Stimulated activated naive CD8-positive, alpha-beta T cell treated with anti-CD3 and anti-CD28 coated beads, Interleukin-15, amount 100 ng/mL, for 72 hours (primary cell): ENCODE data around the gene THSD7A.
A peak's percentile ranks its signal among the peaks of the same experiment; 100 is the strongest.

ENCODE experiments used
- ATAC-seq: fragments of 150-1000 bp; cut with Tn5 transposase; 2 replicates; pipeline ENCODE4 v1.10.0; 2021; ENCODE audit warnings: mild to moderate bottlenecking, moderate library complexity
- DNase-seq, 2 donors: peaks; one replicate each; pipeline ENCODE4 v3.0.0; 2021 to 2022
- H3K27ac Mint-ChIP-seq, 2 donors: one replicate each; pipeline ENCODE4 v1.8.0; 2022; ENCODE audit warnings: mild to moderate bottlenecking in 2 of 2, mixed read lengths in 2 of 2, moderate library complexity in 2 of 2
- H3K27me3 Mint-ChIP-seq: one replicate; pipeline ENCODE4 v1.8.0; 2022; ENCODE audit warnings: mixed read lengths
- H3K4me1 Mint-ChIP-seq: one replicate; pipeline ENCODE4 v1.8.0; 2022; ENCODE audit warnings: mild to moderate bottlenecking, mixed read lengths
- H3K4me3 Mint-ChIP-seq, 2 donors: one replicate each; pipeline ENCODE4 v1.8.0; 2022; ENCODE audit warnings: mild to moderate bottlenecking in 2 of 2, mixed read lengths in 2 of 2, moderate library complexity in 1 of 2
- H3K9me3 Mint-ChIP-seq, 2 donors: one replicate each; pipeline ENCODE4 v1.8.0; 2022; ENCODE audit warnings: mixed read lengths in 2 of 2

THSD7A gene

GRCh38 chr7:11584406-11585031 is 247.5 kb downstream of the THSD7A start:
- H3K4me3 Mint-ChIP-seq = no peak overlapping the region
- H3K27me3 Mint-ChIP-seq = no peaks in the 10 kb centered on the region
- H3K4me1 Mint-ChIP-seq = no peaks in the 10 kb centered on the region
- ATAC-seq = no peak
- no peaks in the 10 kb centered on the region for H3K9me3 Mint-ChIP-seq
- H3K27ac Mint-ChIP-seq = no peak overlapping the region
- DNase-seq = no peak

DNA sequence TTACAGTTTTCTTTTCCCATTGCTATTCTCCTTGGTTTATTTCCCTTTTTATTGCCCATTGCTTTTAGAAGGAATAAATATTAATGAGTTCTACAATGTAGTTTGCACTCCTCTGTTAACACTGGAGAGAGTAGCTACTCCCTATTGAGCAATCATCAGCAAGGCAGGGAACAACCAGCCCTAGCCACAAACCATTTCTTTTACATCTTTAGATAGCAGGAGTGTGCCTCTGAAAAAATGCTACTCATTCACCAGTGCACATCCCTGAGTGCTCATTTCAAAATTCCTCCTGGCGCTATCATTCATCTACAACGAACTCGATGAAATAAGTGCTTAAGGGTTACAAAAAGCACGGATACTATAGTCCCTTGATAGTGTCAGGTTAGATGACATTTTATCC is 252.9 kb downstream of the THSD7A start:
- ATAC-seq = no peak
- no peaks in the 10 kb centered on the region for H3K27me3 Mint-ChIP-seq
- H3K4me3 Mint-ChIP-seq = no peak overlapping the region
- no peak for DNase-seq
- no peaks in the 10 kb centered on the region for H3K9me3 Mint-ChIP-seq
- H3K27ac Mint-ChIP-seq = no peak overlapping the region
- no peaks in the 10 kb centered on the region for H3K4me1 Mint-ChIP-seq

DNA sequence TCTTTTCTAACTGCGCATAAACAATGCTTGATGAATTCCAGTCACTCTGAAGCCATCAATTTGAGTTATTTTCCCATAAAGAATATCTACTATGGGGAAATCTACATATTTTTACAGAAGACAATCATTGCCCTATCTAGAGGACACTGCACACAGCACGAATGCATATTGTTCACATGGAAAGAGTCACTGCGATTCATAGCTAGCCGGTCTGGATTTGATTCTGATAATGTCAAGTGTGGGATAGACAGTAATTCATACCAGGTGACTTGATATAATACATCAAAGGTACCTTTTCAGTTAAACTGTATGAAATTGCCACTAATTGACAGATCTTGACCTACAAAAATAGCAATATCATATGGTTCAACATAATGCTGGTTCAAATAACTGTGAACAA is 255.7 kb downstream of the THSD7A start:
- ATAC-seq (no peak), DNase-seq (no peak)
- H3K27me3 Mint-ChIP-seq = no peaks in the 10 kb centered on the region
- no peaks in the 10 kb centered on the region for H3K4me1 Mint-ChIP-seq
- H3K4me3 Mint-ChIP-seq = no peak overlapping the region
- H3K27ac Mint-ChIP-seq = no peak overlapping the region
- no peaks in the 10 kb centered on the region for H3K9me3 Mint-ChIP-seq

GRCh38 chr7:11573128-11573750 is 258.8 kb downstream of the THSD7A start:
- Mint-ChIP-seq H3K4me1 (no peaks in the 10 kb centered on the region), H3K9me3 (no peaks in the 10 kb centered on the region), H3K4me3 (no peak overlapping the region), H3K27me3 (no peaks in the 10 kb centered on the region), H3K27ac (no peak overlapping the region)
- ATAC-seq (no peak), DNase-seq (no peak)

DNA sequence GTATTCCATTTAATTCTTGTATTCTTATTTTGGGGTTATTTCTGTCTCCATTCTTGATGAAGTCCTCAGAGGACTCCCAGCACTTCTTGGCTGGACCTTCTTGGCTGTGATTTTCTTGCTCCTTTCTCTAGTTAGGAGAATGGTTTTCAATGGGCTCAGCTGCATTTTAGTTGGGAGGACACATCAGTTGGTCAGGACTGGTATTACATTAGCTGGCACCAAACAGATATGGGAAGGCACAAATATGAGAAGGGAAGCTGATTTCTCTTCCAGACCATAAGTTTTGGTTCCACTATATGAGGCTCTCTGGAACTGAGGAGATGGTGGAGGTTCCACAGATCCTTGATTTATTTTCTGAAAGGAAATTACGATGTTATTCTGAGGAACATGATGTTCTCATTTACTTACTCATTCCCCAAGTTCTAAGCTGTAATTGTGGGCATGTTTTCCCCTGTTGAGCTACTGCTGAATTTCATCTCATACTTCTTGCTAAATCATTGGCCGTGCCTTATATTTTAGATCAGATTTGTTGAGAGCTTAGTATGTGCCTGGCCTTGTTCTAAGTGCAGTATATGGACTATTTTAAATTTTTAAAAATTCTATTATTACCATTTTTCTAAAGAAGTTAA is 261.0 kb downstream of the THSD7A start:
- Mint-ChIP-seq H3K27me3 (no peaks in the 10 kb centered on the region), H3K27ac (no peak overlapping the region), H3K9me3 (no peaks in the 10 kb centered on the region), H3K4me3 (no peak overlapping the region), H3K4me1 (no peaks in the 10 kb centered on the region)
- ATAC-seq (no peak), DNase-seq (no peak)

- Mint-ChIP-seq H3K27me3 (no peaks in the 10 kb centered on the region), H3K27ac (no peak overlapping the region), H3K4me1 (no peaks in the 10 kb centered on the region), H3K9me3 (no peaks in the 10 kb centered on the region), H3K4me3 (no peak overlapping the region)
- ATAC-seq (no peak), DNase-seq (no peak)
Measured at GRCh38 chr7:11570205-11570604, 261.8 kb downstream of the THSD7A start.

- no peak for ATAC-seq
- Mint-ChIP-seq H3K27ac (peak overlapping the region in 1 of 2 donors; percentile 62), H3K4me3 (no peak overlapping the region), H3K27me3 (no peaks in the 10 kb centered on the region), H3K9me3 (no peaks in the 10 kb centered on the region), H3K4me1 (no peaks in the 10 kb centered on the region)
- DNase-seq = no peak
Measured at GRCh38 chr7:11567571-11567970, 264.4 kb downstream of the THSD7A start.

DNA sequence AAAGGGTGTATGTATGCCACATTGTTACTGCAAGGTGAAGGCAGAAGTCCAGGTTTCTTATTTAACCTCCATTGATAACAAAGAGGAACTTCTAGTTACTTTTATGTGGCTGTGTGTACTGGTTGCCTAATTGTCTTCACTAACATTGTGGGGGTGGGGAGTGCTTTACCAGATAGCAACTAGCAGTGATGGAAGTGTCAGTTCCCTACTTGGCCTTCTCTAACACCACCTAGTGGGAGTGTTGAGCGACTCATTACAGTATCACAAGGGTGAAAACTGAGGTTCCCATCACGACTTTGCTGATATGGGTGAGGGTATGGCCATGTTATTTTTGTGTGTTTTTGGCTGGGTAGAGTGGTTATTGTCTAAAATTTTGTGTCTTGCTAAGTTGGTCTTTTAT is 274.4 kb downstream of the THSD7A start:
- Mint-ChIP-seq H3K4me1 (no peaks in the 10 kb centered on the region), H3K27ac (no peak overlapping the region), H3K9me3 (no peaks in the 10 kb centered on the region), H3K27me3 (no peaks in the 10 kb centered on the region), H3K4me3 (no peak overlapping the region)
- DNase-seq = no peak
- ATAC-seq = no peak

- no peak for ATAC-seq
- H3K9me3 Mint-ChIP-seq = peaks cover 0 to 10% of the 10 kb centered on the region in 2 donors
- no peak for DNase-seq
- no peaks in the 10 kb centered on the region for H3K27me3 Mint-ChIP-seq
- no peak overlapping the region for H3K27ac Mint-ChIP-seq
- H3K4me3 Mint-ChIP-seq = no peak overlapping the region
- H3K4me1 Mint-ChIP-seq = no peaks in the 10 kb centered on the region
Measured at GRCh38 chr7:11552676-11553296, 279.2 kb downstream of the THSD7A start.

DNA sequence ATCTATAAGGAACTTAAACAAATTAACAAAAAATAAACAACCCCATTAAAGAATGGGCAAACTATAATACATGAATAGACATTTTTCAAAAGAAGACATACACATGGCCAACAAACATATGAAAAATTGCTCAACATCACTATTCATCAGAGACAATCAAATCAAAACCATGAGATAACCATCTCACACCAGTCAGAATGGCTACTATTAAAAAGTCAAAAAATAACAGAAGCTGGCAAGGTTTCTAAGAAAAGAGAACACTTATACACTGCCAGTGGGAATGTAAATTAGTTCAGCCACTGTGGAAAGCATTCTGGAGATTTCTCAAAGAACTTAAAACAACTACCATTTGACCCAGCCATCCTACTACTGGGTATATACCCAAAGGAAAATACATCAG is 280.5 kb downstream of the THSD7A start:
- no peak for ATAC-seq
- no peak for DNase-seq
- no peaks in the 10 kb centered on the region for H3K27me3 Mint-ChIP-seq
- H3K9me3 Mint-ChIP-seq = peaks cover 0 to 10% of the 10 kb centered on the region in 2 donors
- no peak overlapping the region for H3K4me3 Mint-ChIP-seq
- no peaks in the 10 kb centered on the region for H3K4me1 Mint-ChIP-seq
- H3K27ac Mint-ChIP-seq = no peak overlapping the region

DNA sequence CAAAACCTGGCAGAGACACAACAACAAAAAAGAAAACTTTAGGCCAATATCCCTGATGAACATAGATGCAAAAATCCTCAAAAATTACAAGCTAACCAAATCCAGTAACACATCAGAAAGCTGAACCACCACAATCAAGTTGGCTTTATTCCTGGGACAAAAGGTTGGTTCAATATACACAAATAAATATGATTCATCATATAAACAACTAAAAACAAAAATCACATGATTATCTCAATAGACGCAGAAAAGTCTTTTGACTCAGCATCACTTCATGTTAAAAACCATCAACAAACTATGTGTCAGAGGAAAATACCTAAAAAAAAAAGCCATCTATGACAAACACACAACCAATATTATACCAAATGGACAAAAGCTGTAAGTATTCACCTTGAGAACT is 283.5 kb downstream of the THSD7A start:
- Mint-ChIP-seq H3K27me3 (no peaks in the 10 kb centered on the region), H3K9me3 (peaks cover 5 to 21% of the 10 kb centered on the region in 2 donors)

GRCh38 chr7:11541330-11541729 is 290.7 kb downstream of the THSD7A start:
- no peak for ATAC-seq
- Mint-ChIP-seq H3K27ac (no peak overlapping the region), H3K27me3 (no peaks in the 10 kb centered on the region), H3K4me3 (no peak overlapping the region), H3K4me1 (no peaks in the 10 kb centered on the region), H3K9me3 (peaks cover 4 to 9% of the 10 kb centered on the region in 2 donors)
- DNase-seq = no peak

More for the DNA sequence above, 283.5 kb downstream of the THSD7A start:
- no peaks in the 10 kb centered on the region for H3K4me1 Mint-ChIP-seq
- no peak overlapping the region for H3K27ac Mint-ChIP-seq
- no peak for ATAC-seq
- H3K4me3 Mint-ChIP-seq = no peak overlapping the region
- no peak for DNase-seq

GRCh38 chr7:11540271-11540761 is 291.7 kb downstream of the THSD7A start:
- Mint-ChIP-seq H3K27me3 (no peaks in the 10 kb centered on the region), H3K4me3 (no peak overlapping the region), H3K27ac (no peak overlapping the region), H3K9me3 (no peaks in the 10 kb centered on the region), H3K4me1 (no peaks in the 10 kb centered on the region)
- DNase-seq = no peak
- no peak for ATAC-seq

DNA sequence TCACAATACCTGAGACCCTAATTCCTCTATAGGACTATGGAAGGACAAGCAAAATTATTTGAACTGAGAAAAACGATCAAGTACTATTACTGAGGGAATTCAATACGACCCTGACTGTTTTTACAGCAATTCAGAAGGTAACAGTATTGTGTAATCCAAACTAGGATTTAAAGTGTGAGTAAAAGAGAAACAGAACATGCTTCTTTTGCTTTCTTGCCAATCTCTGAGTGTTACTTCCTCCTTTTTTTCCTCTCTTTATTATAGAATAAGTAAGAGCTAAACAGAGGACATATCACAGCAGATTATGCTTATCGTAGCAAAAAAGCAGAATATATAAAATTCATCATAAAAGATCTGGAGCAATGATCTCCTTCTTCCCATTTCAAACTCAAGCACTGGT is 292.1 kb downstream of the THSD7A start:
- DNase-seq = no peak

DNA sequence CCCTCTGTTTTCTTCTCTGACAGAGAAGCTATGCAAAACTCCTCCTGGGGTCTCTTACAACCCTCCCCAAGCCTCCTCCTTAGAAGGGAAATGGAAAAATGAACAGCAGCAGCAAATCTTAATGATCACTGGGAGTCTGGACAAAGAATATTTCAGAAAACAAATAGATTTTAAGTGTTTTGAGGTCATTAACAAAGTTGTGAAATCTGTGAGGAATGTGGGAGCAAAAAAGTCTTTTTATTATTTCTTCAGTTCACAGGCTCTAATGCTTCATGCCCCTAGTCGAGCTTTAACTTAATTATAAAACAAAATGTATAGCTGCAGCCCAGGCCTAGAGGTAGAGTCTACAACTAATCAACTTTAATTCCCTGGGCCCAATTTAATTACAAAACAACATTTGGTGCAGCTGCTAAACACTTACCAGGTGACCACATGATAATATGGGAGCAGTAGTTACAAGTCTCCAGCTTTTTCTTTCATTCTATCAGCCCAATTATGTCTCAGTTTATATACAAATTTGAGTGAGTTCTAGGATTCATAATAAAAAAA is 293.2 kb downstream of the THSD7A start:
- no peak overlapping the region for H3K27ac Mint-ChIP-seq
- H3K9me3 Mint-ChIP-seq = no peaks in the 10 kb centered on the region
- no peaks in the 10 kb centered on the region for H3K4me1 Mint-ChIP-seq
- DNase-seq (no peak), ATAC-seq (no peak)
- no peaks in the 10 kb centered on the region for H3K27me3 Mint-ChIP-seq
- H3K4me3 Mint-ChIP-seq = no peak overlapping the region

More for the DNA sequence above, 292.1 kb downstream of the THSD7A start:
- Mint-ChIP-seq H3K4me3 (no peak overlapping the region), H3K4me1 (no peaks in the 10 kb centered on the region), H3K27me3 (no peaks in the 10 kb centered on the region), H3K9me3 (no peaks in the 10 kb centered on the region), H3K27ac (no peak overlapping the region)
- ATAC-seq = no peak
